Gastroesophageal sphincter (tissue), 4 donors: ENCODE measurements around the gene MCF2L2. TPM values are rescaled to one million over a fixed set of nuclear protein-coding genes. Genes with fewer than 3 reads are reported as not detected.

Experiments used
- ATAC-seq: fragments of 150-250 bp; one replicate; pipeline ENCODE4 v1.9.1; 2016; ENCODE audit warnings: mild to moderate bottlenecking, moderate library complexity
- H3K27ac ChIP-seq, 4 donors: fragments of 200-600 bp; sonication (generic) in 3 of 4; 1 replicate in 3 of 4; 2 replicates in 1 of 4; pipeline ENCODE4 v1.5.1; 2016 to 2019
- H3K27me3 ChIP-seq: fragments of 200-600 bp; sonication (generic); one replicate; pipeline ENCODE4 v1.5.1; 2019
- H3K36me3 ChIP-seq, 2 donors: fragments of 200-600 bp; sonication (generic); one replicate each; pipeline ENCODE4 v1.5.1; 2019; ENCODE audit warnings: control low read depth in 1 of 2
- H3K4me1 ChIP-seq, 3 donors: fragments of 200-600 bp; sonication (generic); 1 replicate in 2 of 3; 2 replicates in 1 of 3; pipeline ENCODE4 v1.5.1; 2016 to 2019; ENCODE audit warnings: control low read depth in 2 of 3
- H3K4me3 ChIP-seq, 2 donors: fragments of 200-600 bp; sonication (generic); one replicate each; pipeline ENCODE4 v1.5.1; 2019; ENCODE audit warnings: mild to moderate bottlenecking in 1 of 2, moderate library complexity in 1 of 2
- H3K9me3 ChIP-seq, 3 donors: fragments of 200-600 bp; sonication (generic); one replicate each; pipeline ENCODE4 v1.5.1; 2017 to 2019; ENCODE audit warnings: control low read depth in 2 of 3
- EP300 ChIP-seq: sonication (generic); formaldehyde crosslinking; IDR thresholded peaks from one replicate; pipeline ENCODE4 v1.6.1; 2017; ENCODE audit warnings: antibody characterized with exemption, mild to moderate bottlenecking
- POLR2A ChIP-seq, 2 donors: fragments of 450-650 bp; IDR thresholded peaks; one replicate each; pipeline ENCODE4 v1.6.1; 2017; ENCODE audit warnings: antibody characterized with exemption in 2 of 2, mild to moderate bottlenecking in 2 of 2, moderate library complexity in 1 of 2
- POLR2AphosphoS5 ChIP-seq: sonication (generic); formaldehyde crosslinking; IDR thresholded peaks from one replicate; pipeline ENCODE4 v1.6.1; 2017; ENCODE audit warnings: antibody characterized with exemption
- WGBS, 2 donors: methylation state at CpG; one replicate each; pipeline ENCODE4 v1.1.5; 2018; ENCODE audit warnings: low coverage in 1 of 2; 5-methylcytosine and 5-hydroxymethylcytosine counted together
- total RNA-seq, 4 donors: library from RNA; depleted of rRNA; stranded (reverse); fragments of >200 nt; gene quantifications; one replicate each; pipeline ENCODE4 v1.1.0, GENCODE V29; 2016
- TF ChIP-seq, protein P1 (sequence below), 4 experiments: fragments of 200-600 bp in 2 of 4; fragments of 450-650 bp in 2 of 4; sonication (generic) in 1 of 4; IDR thresholded peaks; one replicate each; pipeline ENCODE4 v1.5.1; 2017 to 2019; ENCODE audit warnings: antibody characterized with exemption in 4 of 4, mild to moderate bottlenecking in 2 of 4, moderate library complexity in 2 of 4

Gene MCF2L2
- total RNA-seq, 4 donors from 2014 or later: 0.67 to 4.0 (median 2.7) TPM

DNA sequence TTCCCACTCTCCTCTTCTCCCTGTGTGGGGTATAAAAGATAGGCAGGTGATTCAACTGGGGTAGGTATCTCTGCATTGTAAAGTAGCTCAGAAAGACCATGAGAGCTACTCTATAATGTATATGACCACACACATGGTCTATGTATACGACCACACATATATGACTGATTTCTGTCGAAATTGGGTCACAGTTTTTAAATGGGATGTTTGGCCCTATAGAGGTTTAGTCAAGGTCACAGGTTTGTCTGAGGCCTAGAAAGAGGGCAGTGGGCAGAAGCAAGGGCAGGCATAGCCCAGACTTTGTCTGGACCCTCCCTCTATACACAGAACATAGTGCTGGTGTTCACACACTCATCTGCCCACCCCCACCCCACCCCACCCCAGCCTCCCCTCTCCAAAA lies 270.3 kb downstream of the MCF2L2 start:
- no peaks in the 10 kb centered on the region for H3K36me3 ChIP-seq
- peaks cover 36% of the 10 kb centered on the region for H3K27me3 ChIP-seq
- H3K4me1 ChIP-seq: peaks cover 0 to 15% (median 0%) of the 10 kb centered on the region in 3 donors
- no peaks in the 10 kb centered on the region for H3K9me3 ChIP-seq
- no peak overlapping the region for H3K4me3 ChIP-seq
- 100% methylated on average over 1 to 2 of the region's 2 CpGs for WGBS, 2 donors
- ATAC-seq: no peak
- H3K27ac ChIP-seq: no peak overlapping the region
- TF ChIP-seq POLR2A (IDR thresholded peaks at IDR 0.05): no peak
- TF ChIP-seq, protein P1, sequence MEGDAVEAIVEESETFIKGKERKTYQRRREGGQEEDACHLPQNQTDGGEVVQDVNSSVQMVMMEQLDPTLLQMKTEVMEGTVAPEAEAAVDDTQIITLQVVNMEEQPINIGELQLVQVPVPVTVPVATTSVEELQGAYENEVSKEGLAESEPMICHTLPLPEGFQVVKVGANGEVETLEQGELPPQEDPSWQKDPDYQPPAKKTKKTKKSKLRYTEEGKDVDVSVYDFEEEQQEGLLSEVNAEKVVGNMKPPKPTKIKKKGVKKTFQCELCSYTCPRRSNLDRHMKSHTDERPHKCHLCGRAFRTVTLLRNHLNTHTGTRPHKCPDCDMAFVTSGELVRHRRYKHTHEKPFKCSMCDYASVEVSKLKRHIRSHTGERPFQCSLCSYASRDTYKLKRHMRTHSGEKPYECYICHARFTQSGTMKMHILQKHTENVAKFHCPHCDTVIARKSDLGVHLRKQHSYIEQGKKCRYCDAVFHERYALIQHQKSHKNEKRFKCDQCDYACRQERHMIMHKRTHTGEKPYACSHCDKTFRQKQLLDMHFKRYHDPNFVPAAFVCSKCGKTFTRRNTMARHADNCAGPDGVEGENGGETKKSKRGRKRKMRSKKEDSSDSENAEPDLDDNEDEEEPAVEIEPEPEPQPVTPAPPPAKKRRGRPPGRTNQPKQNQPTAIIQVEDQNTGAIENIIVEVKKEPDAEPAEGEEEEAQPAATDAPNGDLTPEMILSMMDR (IDR thresholded peaks at IDR 0.05): no peak
- TF ChIP-seq EP300: no peak
- no peak for TF ChIP-seq POLR2AphosphoS5

DNA sequence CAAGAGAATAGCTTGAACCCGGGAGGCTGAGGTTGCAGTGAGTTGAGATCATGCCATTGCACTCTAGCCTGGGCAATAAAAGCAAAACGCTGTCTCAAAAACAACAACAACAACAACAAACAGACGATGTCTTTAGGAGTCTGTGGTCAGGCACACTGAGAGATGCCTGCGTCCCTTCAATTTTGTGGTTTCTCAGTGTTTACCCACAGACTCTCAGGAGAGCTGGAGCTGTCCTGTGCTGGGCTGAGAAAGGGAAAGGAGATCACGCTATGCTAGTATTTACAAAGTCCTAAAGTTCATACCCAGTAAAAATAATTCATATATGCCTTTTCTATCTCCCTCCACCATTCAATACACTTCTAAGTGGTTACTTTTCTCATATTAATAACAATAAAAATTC lies 272.2 kb downstream of the MCF2L2 start:
- Histone ChIP-seq H3K9me3 (no peaks in the 10 kb centered on the region), H3K4me3 (no peak overlapping the region), H3K36me3 (no peaks in the 10 kb centered on the region), H3K4me1 (no peaks in the 10 kb centered on the region), H3K27me3 (peaks cover 17% of the 10 kb centered on the region), H3K27ac (no peak overlapping the region)
- TF ChIP-seq POLR2A (IDR thresholded peaks at IDR 0.05) (no peak), EP300 (no peak)
- TF ChIP-seq, protein P1 (IDR thresholded peaks at IDR 0.05): no peak
- WGBS, 2 donors: 85 to 95% methylated on average over 4 to 5 of the region's 5 CpGs
- no peak for ATAC-seq

DNA sequence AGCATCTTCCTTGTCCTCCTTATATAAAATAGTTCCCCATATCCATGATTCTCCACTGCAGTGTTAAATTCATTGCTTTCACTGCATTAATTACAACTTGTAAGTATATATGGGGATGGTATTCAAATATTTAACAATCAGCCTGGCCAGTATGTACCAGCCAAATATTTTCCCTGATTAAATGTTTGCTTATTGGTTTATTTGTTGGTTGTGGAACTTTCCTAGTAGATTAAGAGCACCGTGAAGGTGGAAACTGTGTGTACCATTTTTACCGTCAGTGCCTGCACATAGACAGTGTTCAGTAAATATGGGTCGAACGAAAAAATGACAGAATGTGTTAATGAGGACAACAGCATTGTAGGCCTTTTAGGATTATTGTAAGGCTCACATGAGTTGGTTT lies 272.9 kb downstream of the MCF2L2 start:
- 90 to 94% methylated on average over 4 of the region's 4 CpGs for WGBS, 2 donors
- Histone ChIP-seq H3K4me1 (no peaks in the 10 kb centered on the region), H3K27ac (no peak overlapping the region), H3K27me3 (peaks cover 10% of the 10 kb centered on the region), H3K36me3 (no peaks in the 10 kb centered on the region), H3K9me3 (no peaks in the 10 kb centered on the region), H3K4me3 (no peak overlapping the region)
- TF ChIP-seq POLR2A (IDR thresholded peaks at IDR 0.05): no peak
- TF ChIP-seq, protein P1 (IDR thresholded peaks at IDR 0.05): no peak
- TF ChIP-seq POLR2AphosphoS5: no peak
- no peak for TF ChIP-seq EP300
- no peak for ATAC-seq

DNA sequence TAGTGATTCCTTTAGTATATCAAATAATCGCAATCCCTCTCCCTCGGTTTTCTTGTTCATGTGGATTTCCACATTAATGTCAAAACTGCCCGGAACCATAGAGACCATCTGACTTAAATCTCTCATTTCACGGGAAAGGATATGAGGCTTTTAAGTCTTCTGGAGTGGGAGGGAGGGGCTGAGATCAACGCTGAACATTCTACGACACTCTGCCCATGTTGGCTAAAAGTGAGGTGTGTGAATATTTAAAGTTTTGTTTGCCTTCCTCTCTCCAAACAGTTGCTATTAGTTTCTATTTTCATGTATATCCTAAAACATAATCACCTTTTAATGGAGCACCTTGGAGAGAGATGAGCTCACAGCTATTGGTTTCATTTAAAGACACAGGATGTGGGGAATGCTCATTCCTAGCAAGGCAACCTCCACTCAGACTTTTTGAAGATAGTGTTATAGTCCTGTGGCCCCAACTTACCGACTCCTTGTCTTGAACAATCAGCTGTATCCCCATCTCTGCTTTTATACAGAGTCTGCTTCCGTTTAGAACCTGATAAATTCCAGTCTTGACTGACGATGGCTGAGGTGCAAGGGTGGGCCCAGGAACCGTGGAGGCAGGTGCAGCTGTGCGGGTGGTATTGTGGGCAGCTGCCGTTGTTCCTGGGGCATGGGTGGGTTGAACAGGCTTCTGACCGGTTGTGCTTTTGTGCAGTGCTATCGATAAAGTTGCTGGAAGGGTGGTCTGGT lies 275.0 kb downstream of the MCF2L2 start:
- Histone ChIP-seq H3K36me3 (no peaks in the 10 kb centered on the region), H3K9me3 (no peaks in the 10 kb centered on the region), H3K27ac (no peak overlapping the region), H3K27me3 (peaks cover 10% of the 10 kb centered on the region), H3K4me1 (no peaks in the 10 kb centered on the region), H3K4me3 (no peak overlapping the region)
- no peak for ATAC-seq
- TF ChIP-seq POLR2A (IDR thresholded peaks at IDR 0.05) (no peak), EP300 (no peak), POLR2AphosphoS5 (no peak)
- TF ChIP-seq, protein P1 (IDR thresholded peaks at IDR 0.05): no peak
- 73 to 78% methylated on average over 6 to 12 of the region's 14 CpGs for WGBS, 2 donors

DNA sequence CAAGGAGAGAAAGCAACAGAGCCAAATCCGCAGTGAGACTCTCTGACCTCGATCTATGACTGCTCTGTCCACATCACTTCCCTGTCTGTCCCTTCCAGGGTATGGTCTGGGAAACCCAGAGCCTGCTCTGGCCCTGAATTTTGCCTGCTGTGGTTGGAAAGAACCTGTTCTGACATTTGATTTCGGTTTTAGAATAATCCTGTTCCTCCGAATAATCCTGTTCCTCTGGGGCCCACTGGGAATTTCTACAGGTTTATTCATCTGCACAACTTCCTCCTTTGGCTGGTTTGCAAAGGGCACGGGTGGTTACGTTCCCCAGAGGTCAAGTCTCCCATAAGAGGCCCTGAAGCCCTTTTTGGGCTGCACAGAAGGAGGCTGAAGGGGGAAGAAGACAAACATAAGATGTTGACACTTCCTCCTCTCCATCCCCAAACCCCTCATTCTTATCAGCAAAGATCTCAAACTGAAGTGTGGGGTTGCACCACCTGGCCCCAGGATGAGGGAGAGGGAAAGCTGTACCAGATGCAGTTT lies 276.5 kb downstream of the MCF2L2 start:
- H3K27ac ChIP-seq: no peak overlapping the region
- ATAC-seq: no peak
- H3K4me3 ChIP-seq: no peak overlapping the region
- no peaks in the 10 kb centered on the region for H3K4me1 ChIP-seq
- peaks cover 12% of the 10 kb centered on the region for H3K27me3 ChIP-seq
- WGBS, 2 donors: 55 to 86% methylated on average over 2 to 6 of the region's 6 CpGs
- H3K36me3 ChIP-seq: no peaks in the 10 kb centered on the region
- TF ChIP-seq EP300 (no peak), POLR2A (IDR thresholded peaks at IDR 0.05) (no peak)
- no peaks in the 10 kb centered on the region for H3K9me3 ChIP-seq
